SH-SY5Y (cell line): ENCODE data around the gene PDIA5.

Experiments
- GATA2 ChIP-seq: IDR thresholded peaks from 2 replicates; pipeline ENCODE4 v1.6.1; 2011; ENCODE audit warnings: mild to moderate bottlenecking, low read depth, low read length
- GATA3 ChIP-seq: IDR thresholded peaks from 2 replicates; pipeline ENCODE4 v1.6.1; 2011; ENCODE audit warnings: low read depth, mild to moderate bottlenecking, low read length, moderate library complexity

GRCh38 chr3:123141276-123141675, 74.5 kb downstream of the PDIA5 start:
- TF ChIP-seq GATA2: no peak
- no peak for TF ChIP-seq GATA3
